ENCODE data around the gene WDPCP. TPM values are rescaled to one million over a fixed set of nuclear protein-coding genes. Genes with fewer than 3 reads are reported as not detected.

The WDPCP gene
- total and polyA plus RNA-seq, 2 of the 13 experiments (the other 11 are each of a cell fraction or from before 2014, with no cell fraction given), result 2.9 to 5.2 TPM

GRCh38 chr2:63099032-63099431, 489.2 kb downstream of the WDPCP start (continued):
- 0 out of 2 replicates have a peak, but pooled peaks have one; percentile 28 for TF ChIP-seq PAXIP1 (CRISPR knock-in tag; conservative IDR thresholded peaks at IDR 0.05)
- no peak for TF ChIP-seq GTF3A (CRISPR knock-in tag; conservative IDR thresholded peaks at IDR 0.05)
- TF ChIP-seq EP300 (IDR thresholded peaks at IDR 0.05; ENCODE audit: low read depth in 2 of 2, low read length in 2 of 2), result 0 out of 4 replicates have a peak, but pooled peaks of 1 of the 2 experiments have one; percentile 22
- TF ChIP-seq EP300 (CRISPR knock-in tag; IDR thresholded peaks at IDR 0.05; ENCODE audit: borderline replicate concordance), result no peak
- TF ChIP-seq ZNF639 (CRISPR knock-in tag; conservative IDR thresholded peaks at IDR 0.05), result no peak
- 0 out of 2 replicates have a peak, but pooled peaks have one; percentile 27 for TF ChIP-seq MED1 (CRISPR knock-in tag; IDR thresholded peaks at IDR 0.05)
- no peak for TF ChIP-seq RBAK (CRISPR knock-in tag; IDR thresholded peaks at IDR 0.05)
- peak; percentile 49 for TF ChIP-seq HNF4A (CRISPR knock-in tag; IDR thresholded peaks at IDR 0.05)
- TF ChIP-seq CREB3 (CRISPR knock-in tag; IDR thresholded peaks at IDR 0.05), result no peak
- TF ChIP-seq ATF4 (CRISPR knock-in tag; IDR thresholded peaks at IDR 0.05), result no peak
- no peak for TF ChIP-seq ZNF142 (CRISPR knock-in tag; IDR thresholded peaks at IDR 0.05)
- TF ChIP-seq LRRFIP1 (CRISPR knock-in tag; conservative IDR thresholded peaks at IDR 0.05), result no peak

Data from HepG2 (cell line).